MM.1S (cell line): ENCODE results near the gene MED15.

Experiments
- CTCF ChIP-seq: fragments of 300-600 bp; sonication (generic); IDR thresholded peaks from 2 replicates; pipeline ENCODE4 v1.5.1; 2016; ENCODE audit warnings: antibody characterized with exemption, low read length, mixed read lengths
- EZH2 ChIP-seq: fragments of 300-600 bp; sonication (generic); optimal IDR thresholded peaks from 2 replicates; pipeline ENCODE3; 2017; ENCODE audit warnings: low read depth, mild to moderate bottlenecking, antibody characterized with exemption, low read length, mixed read lengths
- EZH2phosphoT487 ChIP-seq: fragments of 300-600 bp; sonication (generic); IDR thresholded peaks from 2 replicates; pipeline ENCODE4 v1.6.1; 2018; ENCODE audit warnings: antibody characterized with exemption, low read length

GRCh38 chr22:20580611-20581502, 73.4 kb downstream of the MED15 start:
- TF ChIP-seq CTCF (no peak), EZH2 (no peak), EZH2phosphoT487 (no peak)
